Common myeloid progenitor, CD34-positive (primary cell): Measurements from ENCODE around the gene PIGU.
"Not testable (repeated sequence)": the region's sequence is repeated elsewhere in the genome, so short reads cannot be mapped to it uniquely, and the experiment has no call there.

Experiments used
- CTCF ChIA-PET: fragments of 350-600 bp; sonication (Branson Sonifier 250); formaldehyde crosslinking; loops from one replicate; lab custom pipeline; 2021; ENCODE audit warnings: antibody characterized with exemption; lab: Charles Lee
- POLR2A ChIA-PET: fragments of 350-600 bp; sonication (Branson Sonifier 250); formaldehyde crosslinking; loops from one replicate; lab custom pipeline; 2021; ENCODE audit warnings: antibody characterized with exemption; lab: Charles Lee
- DNase-seq, 3 donors: peaks; one replicate each; pipeline versions ENCODE4 v3.0.0 to v3.0.0-alpha.2; 2013
- H3K27ac ChIP-seq, 2 experiments: 1 replicate in 1 of 2; 2 replicates in 1 of 2; pipeline ENCODE4 v1.7.0; 2013; ENCODE audit warnings: inconsistent platforms in 2 of 2, low read length in 2 of 2, mild to moderate bottlenecking in 2 of 2, low read depth in 1 of 2, moderate library complexity in 1 of 2; ENCODE audit not compliant: severe bottlenecking in 2 of 2, insufficient read depth in 1 of 2, poor library complexity in 1 of 2
- H3K27me3 ChIP-seq, 5 experiments: replicated peaks in 2 of 5; 1 replicate in 3 of 5; 2 replicates in 2 of 5; pipeline versions ENCODE4 v1.6.1 to v1.7.0; 2013; ENCODE audit warnings: low read length in 4 of 5, mild to moderate bottlenecking in 2 of 5, moderate library complexity in 2 of 5, inconsistent platforms in 1 of 5; ENCODE audit not compliant: insufficient read depth in 5 of 5, control insufficient read depth in 4 of 5
- H3K36me3 ChIP-seq, 4 experiments: 1 replicate in 2 of 4; 2 replicates in 2 of 4; pipeline versions ENCODE4 v1.6.1 to v1.7.0; 2013; ENCODE audit warnings: low read length in 3 of 4, control low read depth in 1 of 4, mild to moderate bottlenecking in 1 of 4; ENCODE audit not compliant: control insufficient read depth in 4 of 4, insufficient read depth in 4 of 4
- H3K4me1 ChIP-seq, 4 experiments: 1 replicate in 3 of 4; 2 replicates in 1 of 4; pipeline versions ENCODE4 v1.6.1 to v1.7.1; 2013; ENCODE audit warnings: low read length in 3 of 4, mild to moderate bottlenecking in 3 of 4, control low read depth in 1 of 4, inconsistent platforms in 1 of 4, moderate library complexity in 1 of 4; ENCODE audit not compliant: control insufficient read depth in 4 of 4, insufficient read depth in 4 of 4; ENCODE audit errors: control extremely low read depth in 1 of 4
- H3K4me3 ChIP-seq, 7 experiments: 1 replicate in 4 of 7; 2 replicates in 3 of 7; pipeline versions ENCODE4 v1.5.1 to v1.7.0; 2013; ENCODE audit warnings: mild to moderate bottlenecking in 7 of 7, low read length in 6 of 7, moderate library complexity in 6 of 7, inconsistent platforms in 2 of 7, low read depth in 2 of 7, control low read depth in 1 of 7; ENCODE audit not compliant: insufficient read depth in 4 of 7, control insufficient read depth in 1 of 7; ENCODE audit errors: extremely low read depth in 1 of 7
- H3K9me3 ChIP-seq, 5 experiments: 1 replicate in 4 of 5; 2 replicates in 1 of 5; pipeline versions ENCODE4 v1.6.1 to v1.7.1; 2013; ENCODE audit warnings: low read length in 4 of 5, mild to moderate bottlenecking in 2 of 5, inconsistent platforms in 1 of 5, low read depth in 1 of 5, moderate library complexity in 1 of 5; ENCODE audit not compliant: control insufficient read depth in 4 of 5, insufficient read depth in 2 of 5; ENCODE audit errors: control extremely low read depth in 1 of 5
- WGBS: methylation state at CpG from one replicate; pipeline ENCODE4 v1.1.5; 2013; ENCODE audit not compliant: insufficient coverage; 5-methylcytosine and 5-hydroxymethylcytosine counted together

The PIGU gene

DNA sequence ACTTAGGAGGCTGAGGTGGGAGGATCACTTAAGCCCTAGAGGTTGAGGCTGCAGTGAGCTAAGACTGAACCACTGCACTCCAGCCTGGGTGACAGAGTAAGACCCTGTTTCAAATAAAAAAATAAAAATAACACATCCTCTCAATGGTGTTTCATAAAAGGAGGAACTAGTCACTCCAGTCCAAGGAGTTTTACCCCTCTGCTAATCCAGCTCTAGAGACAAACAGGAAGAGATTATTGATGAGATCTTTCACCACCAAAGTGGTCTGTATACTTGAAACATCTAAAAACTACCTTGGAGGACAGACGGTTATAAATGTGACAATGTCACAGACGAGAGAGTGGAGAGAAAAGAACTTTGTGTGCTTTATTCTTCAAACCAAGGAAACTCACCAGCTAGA is 58.2 kb downstream of the PIGU start:
- WGBS = no CpG with 5 or more reads among the region's 2 CpGs
- POLR2A ChIA-PET = interaction anchor here (0.6 kb wide), 1 partner anchor 87 kb away, joined by 3 read pairs; no protein-coding TSS in a partner anchor
- peaks cover 6 to 10% (median 9%) of the 10 kb centered on the region in 4 experiments for H3K4me1 ChIP-seq
- peak; percentile 3 to 58 (median 43) for DNase-seq
- peaks cover 11 to 42% (median 19%) of the 10 kb centered on the region in 4 experiments for H3K36me3 ChIP-seq
- CTCF ChIA-PET = interaction anchor here (1.0 to 1.6 kb wide), 2 partner anchors 11 to 16 kb away, joined by 3 to 5 read pairs; no protein-coding TSS in a partner anchor
- H3K27me3 ChIP-seq = no peaks in the 10 kb centered on the region
- H3K4me3 ChIP-seq = no peak overlapping the region
- no peak overlapping the region for H3K27ac ChIP-seq
- no peaks in the 10 kb centered on the region for H3K9me3 ChIP-seq

DNA sequence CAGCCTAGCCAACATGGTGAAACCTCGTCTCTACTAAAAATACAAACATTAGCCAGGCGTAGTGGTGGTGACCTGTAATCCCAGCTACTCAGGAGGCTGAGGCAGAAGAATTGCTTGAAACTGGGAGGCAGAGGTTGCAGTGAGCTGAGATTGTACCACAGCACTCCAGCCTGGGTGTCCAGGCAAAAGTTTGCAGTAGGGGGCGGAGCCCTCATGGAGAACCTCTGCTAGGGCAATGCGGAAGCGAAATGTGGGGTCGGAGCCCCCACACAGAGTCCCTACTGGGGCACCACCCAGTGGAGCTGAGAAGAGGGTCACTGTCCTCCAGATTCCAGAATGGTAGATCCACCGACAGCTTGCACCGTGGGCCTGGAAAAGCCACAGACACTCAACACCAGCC is 60.0 kb downstream of the PIGU start:
- CTCF ChIA-PET, H3K9me3 ChIP-seq, DNase-seq, H3K27ac ChIP-seq, H3K4me3 ChIP-seq, POLR2A ChIA-PET, H3K27me3 ChIP-seq: not testable (repeated sequence)
- H3K4me1 ChIP-seq = peaks cover 6 to 10% (median 9%) of the 10 kb centered on the region in 4 experiments
- H3K36me3 ChIP-seq = peaks cover 8 to 37% (median 16%) of the 10 kb centered on the region in 4 experiments
- 96% methylated on average over 8 of the region's 8 CpGs for WGBS

DNA sequence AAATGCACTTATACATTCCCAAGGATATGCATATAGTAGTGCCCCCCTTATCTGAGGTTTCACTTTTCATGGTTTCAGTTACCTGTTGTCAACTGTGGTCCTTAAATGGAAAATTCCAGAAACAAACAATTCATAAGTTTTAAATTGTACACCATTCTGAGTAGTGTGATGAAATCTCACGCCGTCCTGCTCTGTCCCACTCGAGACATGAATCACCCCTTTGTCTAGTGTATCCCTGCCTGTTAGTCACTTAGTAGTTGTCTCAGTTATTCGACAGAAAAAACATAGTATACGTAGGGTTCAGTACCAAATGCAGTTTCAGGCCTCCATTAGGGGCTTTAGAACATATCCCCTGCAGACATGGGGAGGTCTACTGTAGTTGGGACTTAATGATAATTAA is 61.4 kb downstream of the PIGU start:
- CTCF ChIA-PET = no interaction called here
- no peak overlapping the region for H3K27ac ChIP-seq

DNA sequence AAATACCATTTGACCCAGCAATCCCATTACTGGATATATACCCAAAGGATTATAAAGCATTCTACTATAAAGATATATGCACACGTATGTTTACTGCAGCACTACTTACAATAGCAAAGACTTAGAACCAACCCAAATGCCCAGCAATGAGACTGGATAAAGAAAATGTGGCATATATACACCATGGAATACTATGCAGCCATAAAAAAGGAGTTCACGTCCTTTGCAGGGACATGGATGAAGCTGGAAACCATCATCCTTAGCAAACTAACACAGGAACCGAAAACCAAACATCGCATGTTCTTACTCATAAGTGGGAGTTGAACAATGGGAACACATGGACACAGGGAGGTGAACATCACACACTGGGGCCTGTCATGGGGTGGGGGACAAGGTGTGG is 64.9 kb downstream of the PIGU start:
- DNase-seq, H3K9me3 ChIP-seq, H3K27me3 ChIP-seq, POLR2A ChIA-PET, H3K4me1 ChIP-seq, H3K27ac ChIP-seq, CTCF ChIA-PET, H3K4me3 ChIP-seq: not testable (repeated sequence)
- H3K36me3 ChIP-seq = peaks cover 6 to 23% (median 18%) of the 10 kb centered on the region in 4 experiments
- WGBS = 100% methylated on average over 3 of the region's 4 CpGs

More for the DNA sequence above, 61.4 kb downstream of the PIGU start:
- 100% methylated on average over 4 of the region's 5 CpGs for WGBS
- no peak for DNase-seq
- POLR2A ChIA-PET = no interaction called here
- Histone ChIP-seq H3K9me3 (peaks cover 0 to 3% (median 0%) of the 10 kb centered on the region in 5 experiments), H3K4me1 (peaks cover 6 to 10% (median 9%) of the 10 kb centered on the region in 4 experiments), H3K36me3 (peaks cover 8 to 29% (median 14%) of the 10 kb centered on the region in 4 experiments), H3K4me3 (no peak overlapping the region), H3K27me3 (no peaks in the 10 kb centered on the region)

DNA sequence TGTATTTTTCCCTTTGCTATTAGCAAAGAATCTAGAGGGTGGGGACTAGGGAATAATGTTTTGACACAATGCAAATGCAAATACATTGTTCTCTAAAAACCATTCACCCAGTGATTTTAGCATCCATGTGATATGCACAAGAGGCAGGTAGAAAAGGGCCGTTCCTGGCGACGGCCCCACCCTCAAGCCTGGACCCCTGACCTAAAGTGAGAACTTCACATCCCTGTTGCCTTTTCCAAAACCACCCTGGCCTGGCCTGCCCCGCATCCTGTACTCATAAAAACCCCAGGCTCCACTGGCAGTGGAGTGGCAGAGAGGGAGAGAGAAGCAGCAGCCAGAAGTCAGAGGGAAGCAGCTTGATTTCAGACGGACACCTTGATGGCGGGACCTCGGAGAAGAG is 69.8 kb downstream of the PIGU start:
- H3K9me3 ChIP-seq = peaks cover 0 to 1% (median 0%) of the 10 kb centered on the region in 5 experiments
- H3K4me1 ChIP-seq = peaks cover 0 to 3% (median 0%) of the 10 kb centered on the region in 4 experiments
- POLR2A ChIA-PET = no interaction called here
- no peak overlapping the region for H3K27ac ChIP-seq
- H3K4me3 ChIP-seq = no peak overlapping the region
- H3K27me3 ChIP-seq = no peaks in the 10 kb centered on the region
- peaks cover 0 to 7% (median 4%) of the 10 kb centered on the region in 4 experiments for H3K36me3 ChIP-seq
- no peak for DNase-seq
- 100% methylated on average over 1 of the region's 7 CpGs for WGBS
- CTCF ChIA-PET = interaction anchor here (0.9 kb wide), 1 partner anchor 11 kb away, joined by 3 read pairs; no protein-coding TSS in a partner anchor

DNA sequence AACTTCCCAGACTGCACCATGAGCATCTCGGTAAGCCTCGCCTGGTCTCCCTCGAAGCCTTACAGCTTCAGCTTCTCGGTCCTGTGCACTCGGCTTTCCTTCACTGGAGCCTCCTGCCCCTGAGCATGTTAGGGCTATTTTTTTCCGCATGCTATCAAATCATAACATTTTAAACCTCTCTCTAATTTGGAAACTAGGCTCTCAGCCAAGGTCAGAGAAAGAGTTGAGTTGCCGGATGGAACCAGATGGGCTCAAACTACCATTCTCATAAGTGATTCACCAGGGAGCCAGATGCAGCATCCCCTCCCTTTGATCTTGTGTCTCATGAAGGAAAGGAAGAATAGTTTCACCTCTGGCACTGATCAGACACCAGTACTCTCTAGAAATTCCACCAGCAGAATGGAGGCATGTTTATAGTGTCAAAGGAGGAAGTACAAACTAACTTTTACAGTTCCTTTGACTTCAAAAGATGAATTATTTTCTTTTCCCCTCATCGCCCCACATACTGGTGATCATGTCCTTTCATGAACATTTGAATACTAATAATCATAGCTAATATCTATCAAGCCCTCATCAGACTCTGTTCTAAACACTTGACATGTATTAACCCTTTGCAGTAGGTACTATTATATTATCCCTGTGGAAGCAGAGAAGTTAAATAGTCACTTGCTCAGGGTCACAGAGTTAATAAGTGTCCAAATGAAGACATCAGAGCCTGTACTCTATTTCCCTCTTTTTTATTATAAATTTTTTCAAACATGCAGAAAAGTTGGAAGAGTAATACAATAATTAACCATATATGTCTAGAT is 71.7 kb downstream of the PIGU start:
- POLR2A ChIA-PET = no interaction called here

More for the DNA sequence above, 71.7 kb downstream of the PIGU start:
- no peaks in the 10 kb centered on the region for H3K9me3 ChIP-seq
- no peaks in the 10 kb centered on the region for H3K27me3 ChIP-seq
- no peak overlapping the region for H3K27ac ChIP-seq
- peaks cover 0 to 9% (median 4%) of the 10 kb centered on the region in 4 experiments for H3K4me1 ChIP-seq
- H3K36me3 ChIP-seq = peaks cover 0 to 5% (median 4%) of the 10 kb centered on the region in 4 experiments
- 100% methylated on average over 5 of the region's 8 CpGs for WGBS
- CTCF ChIA-PET = no interaction called here
- no peak overlapping the region for H3K4me3 ChIP-seq
- DNase-seq = no peak
